ENCODE data around the gene APOE. TPM values are rescaled to one million over a fixed set of nuclear protein-coding genes. Genes with fewer than 3 reads are reported as not detected.

The APOE gene
- total and polyA plus RNA-seq, 2 of the 13 experiments (the other 11 are each of a cell fraction or from before 2014, with no cell fraction given): 1,328 to 1,470 TPM

DNA sequence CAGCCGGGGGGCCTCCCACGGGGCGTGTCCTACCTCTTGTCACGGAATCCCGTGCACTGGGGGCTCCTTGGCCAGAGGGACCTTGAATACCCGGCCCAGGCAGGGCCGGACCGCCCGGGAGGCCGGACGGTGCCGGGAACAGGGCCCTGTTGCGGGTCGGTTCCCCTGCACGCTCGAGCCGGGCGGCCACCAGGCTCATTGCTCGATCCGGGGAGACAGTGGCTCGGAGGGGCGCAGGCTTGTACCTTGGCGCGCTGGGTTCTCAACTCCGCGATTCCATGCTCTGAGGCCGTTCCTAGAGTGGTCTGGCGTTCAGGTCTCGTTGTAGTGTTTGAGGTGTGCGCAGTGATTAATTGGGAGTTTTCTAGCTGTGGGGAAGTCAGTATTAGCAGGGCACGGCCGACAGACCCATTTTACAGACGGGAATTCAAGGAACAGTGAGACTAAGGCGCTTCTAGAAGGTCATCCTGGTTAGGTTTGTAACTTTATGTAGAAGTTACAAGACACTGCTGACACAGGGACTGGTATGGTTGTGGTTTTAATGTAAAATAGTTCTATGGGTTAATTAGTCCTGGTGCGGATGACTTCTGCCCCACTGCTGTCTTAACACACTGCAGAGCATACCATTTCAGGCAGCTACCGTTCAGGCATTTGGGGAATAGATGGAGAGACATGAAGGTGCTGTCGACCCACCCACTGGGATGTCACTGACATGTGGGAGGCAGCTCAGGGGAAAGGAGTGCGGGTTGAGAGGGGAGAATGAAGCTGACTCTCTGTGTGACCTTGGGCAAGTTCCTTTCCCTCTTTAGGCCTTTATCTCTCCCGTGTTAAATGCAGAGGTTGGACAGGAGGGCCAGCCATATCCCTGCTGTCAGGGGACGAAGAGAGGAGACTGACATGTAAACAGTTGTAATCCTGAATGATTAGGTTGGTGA lies 50.2 kb downstream of the APOE start (continued):
- TF ChIP-seq ZNF160 (CRISPR knock-in tag; IDR thresholded peaks at IDR 0.05) (no peak; the same call in 1 of the 2 replicates), STAG1 (CRISPR knock-in tag; IDR thresholded peaks at IDR 0.05) (no peak), ZNF24 (IDR thresholded peaks at IDR 0.05) (no peak), ZNF296 (CRISPR knock-in tag; conservative IDR thresholded peaks at IDR 0.05) (no peak), DPF2 (CRISPR knock-in tag; IDR thresholded peaks at IDR 0.05; ENCODE audit: borderline replicate concordance, low read depth) (no peak), ZNF713 (CRISPR knock-in tag; IDR thresholded peaks at IDR 0.05) (no peak)
- TF ChIP-seq, protein P1, sequence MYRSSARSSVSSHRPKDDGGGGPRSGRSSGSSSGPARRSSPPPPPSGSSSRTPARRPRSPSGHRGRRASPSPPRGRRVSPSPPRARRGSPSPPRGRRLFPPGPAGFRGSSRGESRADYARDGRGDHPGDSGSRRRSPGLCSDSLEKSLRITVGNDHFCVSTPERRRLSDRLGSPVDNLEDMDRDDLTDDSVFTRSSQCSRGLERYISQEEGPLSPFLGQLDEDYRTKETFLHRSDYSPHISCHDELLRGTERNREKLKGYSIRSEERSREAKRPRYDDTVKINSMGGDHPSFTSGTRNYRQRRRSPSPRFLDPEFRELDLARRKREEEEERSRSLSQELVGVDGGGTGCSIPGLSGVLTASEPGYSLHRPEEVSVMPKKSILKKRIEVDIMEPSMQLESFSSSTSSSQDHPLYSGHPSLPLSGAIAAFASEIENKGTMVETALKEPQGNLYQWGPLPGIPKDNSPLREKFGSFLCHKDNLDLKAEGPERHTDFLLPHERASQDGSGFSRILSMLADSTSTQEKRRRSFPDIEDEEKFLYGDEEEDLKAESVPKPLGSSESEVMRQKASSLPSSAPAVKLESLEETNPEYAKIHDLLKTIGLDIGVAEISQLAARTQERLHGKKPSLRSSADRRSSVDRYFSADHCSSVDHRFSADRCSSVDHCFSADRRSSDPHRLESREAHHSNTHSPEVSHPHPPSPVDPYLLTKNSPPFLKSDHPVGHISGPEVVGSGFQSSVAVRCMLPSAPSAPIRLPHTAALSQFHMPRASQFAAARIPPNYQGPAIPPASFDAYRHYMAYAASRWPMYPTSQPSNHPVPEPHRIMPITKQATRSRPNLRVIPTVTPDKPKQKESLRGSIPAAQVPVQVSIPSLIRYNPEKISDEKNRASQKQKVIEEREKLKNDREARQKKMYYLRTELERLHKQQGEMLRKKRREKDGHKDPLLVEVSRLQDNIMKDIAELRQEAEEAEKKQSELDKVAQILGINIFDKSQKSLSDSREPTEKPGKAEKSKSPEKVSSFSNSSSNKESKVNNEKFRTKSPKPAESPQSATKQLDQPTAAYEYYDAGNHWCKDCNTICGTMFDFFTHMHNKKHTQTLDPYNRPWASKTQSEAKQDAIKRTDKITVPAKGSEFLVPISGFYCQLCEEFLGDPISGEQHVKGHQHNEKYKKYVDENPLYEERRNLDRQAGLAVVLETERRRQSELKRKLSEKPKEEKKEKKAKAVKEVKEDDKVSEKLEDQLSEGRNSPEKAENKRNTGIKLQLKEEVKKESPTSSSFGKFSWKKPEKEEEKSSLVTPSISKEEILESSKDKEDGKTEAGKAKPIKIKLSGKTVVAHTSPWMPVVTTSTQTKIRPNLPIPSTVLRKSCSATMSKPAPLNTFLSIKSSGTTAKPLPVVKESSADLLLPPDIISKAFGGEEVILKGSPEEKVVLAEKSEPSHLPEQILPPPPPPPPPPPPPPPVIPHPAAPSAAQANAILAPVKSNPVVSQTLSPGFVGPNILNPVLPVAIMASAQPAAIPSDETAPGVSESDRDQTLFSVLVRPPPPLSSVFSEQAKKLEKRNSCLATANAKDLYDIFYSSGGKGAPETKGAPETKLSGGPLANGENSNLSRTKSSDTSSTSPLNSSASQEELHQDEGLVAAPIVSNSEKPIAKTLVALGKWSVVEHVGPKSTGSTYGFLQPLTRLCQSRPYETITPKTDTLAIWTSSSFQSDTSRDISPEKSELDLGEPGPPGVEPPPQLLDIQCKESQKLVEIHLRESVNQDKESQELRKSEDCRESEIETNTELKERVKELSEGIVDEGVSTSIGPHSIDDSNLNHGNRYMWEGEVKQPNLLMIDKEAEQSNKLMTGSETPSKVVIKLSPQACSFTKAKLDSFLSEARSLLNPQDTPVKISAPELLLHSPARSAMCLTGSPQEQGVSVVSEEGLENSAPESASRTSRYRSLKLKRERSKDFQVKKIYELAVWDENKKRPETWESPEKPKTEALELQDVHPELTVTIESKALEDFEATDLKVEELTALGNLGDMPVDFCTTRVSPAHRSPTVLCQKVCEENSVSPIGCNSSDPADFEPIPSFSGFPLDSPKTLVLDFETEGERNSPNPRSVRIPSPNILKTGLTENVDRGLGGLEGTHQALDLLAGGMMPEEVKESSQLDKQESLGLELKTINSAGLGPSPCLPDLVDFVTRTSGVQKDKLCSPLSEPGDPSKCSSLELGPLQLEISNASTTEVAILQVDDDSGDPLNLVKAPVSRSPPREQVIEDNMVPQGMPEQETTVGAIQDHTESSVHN (CRISPR knock-in tag; IDR thresholded peaks at IDR 0.05): no peak
- TF ChIP-seq, protein P2, sequence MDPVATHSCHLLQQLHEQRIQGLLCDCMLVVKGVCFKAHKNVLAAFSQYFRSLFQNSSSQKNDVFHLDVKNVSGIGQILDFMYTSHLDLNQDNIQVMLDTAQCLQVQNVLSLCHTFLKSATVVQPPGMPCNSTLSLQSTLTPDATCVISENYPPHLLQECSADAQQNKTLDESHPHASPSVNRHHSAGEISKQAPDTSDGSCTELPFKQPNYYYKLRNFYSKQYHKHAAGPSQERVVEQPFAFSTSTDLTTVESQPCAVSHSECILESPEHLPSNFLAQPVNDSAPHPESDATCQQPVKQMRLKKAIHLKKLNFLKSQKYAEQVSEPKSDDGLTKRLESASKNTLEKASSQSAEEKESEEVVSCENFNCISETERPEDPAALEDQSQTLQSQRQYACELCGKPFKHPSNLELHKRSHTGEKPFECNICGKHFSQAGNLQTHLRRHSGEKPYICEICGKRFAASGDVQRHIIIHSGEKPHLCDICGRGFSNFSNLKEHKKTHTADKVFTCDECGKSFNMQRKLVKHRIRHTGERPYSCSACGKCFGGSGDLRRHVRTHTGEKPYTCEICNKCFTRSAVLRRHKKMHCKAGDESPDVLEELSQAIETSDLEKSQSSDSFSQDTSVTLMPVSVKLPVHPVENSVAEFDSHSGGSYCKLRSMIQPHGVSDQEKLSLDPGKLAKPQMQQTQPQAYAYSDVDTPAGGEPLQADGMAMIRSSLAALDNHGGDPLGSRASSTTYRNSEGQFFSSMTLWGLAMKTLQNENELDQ (CRISPR knock-in tag; IDR thresholded peaks at IDR 0.05; ENCODE audit: borderline replicate concordance): no peak
- TF ChIP-seq, protein P3, sequence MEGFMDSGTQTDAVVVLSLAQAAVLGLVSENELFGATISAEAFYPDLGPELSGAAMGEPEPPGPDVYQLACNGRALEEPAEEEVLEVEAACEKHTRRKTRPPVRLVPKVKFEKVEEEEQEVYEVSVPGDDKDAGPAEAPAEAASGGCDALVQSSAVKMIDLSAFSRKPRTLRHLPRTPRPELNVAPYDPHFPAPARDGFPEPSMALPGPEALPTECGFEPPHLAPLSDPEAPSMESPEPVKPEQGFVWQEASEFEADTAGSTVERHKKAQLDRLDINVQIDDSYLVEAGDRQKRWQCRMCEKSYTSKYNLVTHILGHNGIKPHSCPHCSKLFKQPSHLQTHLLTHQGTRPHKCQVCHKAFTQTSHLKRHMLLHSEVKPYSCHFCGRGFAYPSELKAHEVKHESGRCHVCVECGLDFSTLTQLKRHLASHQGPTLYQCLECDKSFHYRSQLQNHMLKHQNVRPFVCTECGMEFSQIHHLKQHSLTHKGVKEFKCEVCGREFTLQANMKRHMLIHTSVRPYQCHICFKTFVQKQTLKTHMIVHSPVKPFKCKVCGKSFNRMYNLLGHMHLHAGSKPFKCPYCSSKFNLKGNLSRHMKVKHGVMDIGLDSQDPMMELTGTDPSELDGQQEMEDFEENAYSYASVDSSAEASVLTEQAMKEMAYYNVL (CRISPR knock-in tag; IDR thresholded peaks at IDR 0.05; ENCODE audit: borderline replicate concordance): no peak
- TF ChIP-seq, protein P4, sequence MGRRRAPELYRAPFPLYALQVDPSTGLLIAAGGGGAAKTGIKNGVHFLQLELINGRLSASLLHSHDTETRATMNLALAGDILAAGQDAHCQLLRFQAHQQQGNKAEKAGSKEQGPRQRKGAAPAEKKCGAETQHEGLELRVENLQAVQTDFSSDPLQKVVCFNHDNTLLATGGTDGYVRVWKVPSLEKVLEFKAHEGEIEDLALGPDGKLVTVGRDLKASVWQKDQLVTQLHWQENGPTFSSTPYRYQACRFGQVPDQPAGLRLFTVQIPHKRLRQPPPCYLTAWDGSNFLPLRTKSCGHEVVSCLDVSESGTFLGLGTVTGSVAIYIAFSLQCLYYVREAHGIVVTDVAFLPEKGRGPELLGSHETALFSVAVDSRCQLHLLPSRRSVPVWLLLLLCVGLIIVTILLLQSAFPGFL (CRISPR knock-in tag; IDR thresholded peaks at IDR 0.05): no peak
- TF ChIP-seq, protein P5, sequence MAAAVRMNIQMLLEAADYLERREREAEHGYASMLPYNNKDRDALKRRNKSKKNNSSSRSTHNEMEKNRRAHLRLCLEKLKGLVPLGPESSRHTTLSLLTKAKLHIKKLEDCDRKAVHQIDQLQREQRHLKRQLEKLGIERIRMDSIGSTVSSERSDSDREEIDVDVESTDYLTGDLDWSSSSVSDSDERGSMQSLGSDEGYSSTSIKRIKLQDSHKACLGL (CRISPR knock-in tag; IDR thresholded peaks at IDR 0.05): 0 out of 2 replicates have a peak, but pooled peaks have one; percentile 28
- TF ChIP-seq, protein P6, sequence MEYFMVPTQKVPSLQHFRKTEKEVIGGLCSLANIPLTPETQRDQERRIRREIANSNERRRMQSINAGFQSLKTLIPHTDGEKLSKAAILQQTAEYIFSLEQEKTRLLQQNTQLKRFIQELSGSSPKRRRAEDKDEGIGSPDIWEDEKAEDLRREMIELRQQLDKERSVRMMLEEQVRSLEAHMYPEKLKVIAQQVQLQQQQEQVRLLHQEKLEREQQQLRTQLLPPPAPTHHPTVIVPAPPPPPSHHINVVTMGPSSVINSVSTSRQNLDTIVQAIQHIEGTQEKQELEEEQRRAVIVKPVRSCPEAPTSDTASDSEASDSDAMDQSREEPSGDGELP (IDR thresholded peaks at IDR 0.05; ENCODE audit: borderline replicate concordance, low read depth): no peak

All from HepG2 (cell line).